Peyer's patch (tissue), 4 donors: ENCODE data around the gene MYOZ3. TPM values are rescaled to one million over a fixed set of nuclear protein-coding genes. Genes with fewer than 3 reads are reported as not detected.

ENCODE experiments used
- DNase-seq, 3 donors: peaks; one replicate each; pipeline ENCODE4 v3.0.0-alpha.2; 2017 to 2019
- H3K27ac ChIP-seq, 4 donors: fragments of 200-600 bp; sonication (generic); one replicate each; pipeline ENCODE4 v1.5.1; 2016 to 2019
- H3K27me3 ChIP-seq, 2 donors: fragments of 200-600 bp; sonication (generic); one replicate each; pipeline ENCODE4 v1.5.1; 2019
- H3K36me3 ChIP-seq, 3 donors: fragments of 200-600 bp; sonication (generic); one replicate each; pipeline ENCODE4 v1.5.1; 2016 to 2019
- H3K4me1 ChIP-seq, 4 donors: fragments of 200-600 bp; sonication (generic); one replicate each; pipeline ENCODE4 v1.5.1; 2016 to 2019
- H3K4me3 ChIP-seq, 4 donors: fragments of 200-600 bp; sonication (generic); 1 replicate in 3 of 4; 2 replicates in 1 of 4; pipeline ENCODE4 v1.5.1; 2016 to 2019; ENCODE audit warnings: mild to moderate bottlenecking in 1 of 4
- H3K9me3 ChIP-seq, 4 donors: fragments of 200-600 bp; sonication (generic); one replicate each; pipeline ENCODE4 v1.5.1; 2016 to 2019; ENCODE audit warnings: mild to moderate bottlenecking in 1 of 4
- CTCF ChIP-seq, 6 experiments: fragments of 450-650 bp in 4 of 6; fragments of 200-600 bp in 2 of 6; sonication (generic) in 1 of 6; IDR thresholded peaks; one replicate each; pipeline ENCODE4 v1.5.1; 2017 to 2019; ENCODE audit warnings: antibody characterized with exemption in 6 of 6, mild to moderate bottlenecking in 3 of 6, moderate library complexity in 1 of 6
- POLR2A ChIP-seq, 2 donors: fragments of 450-650 bp; IDR thresholded peaks; one replicate each; pipeline ENCODE4 v1.5.1; 2017; ENCODE audit warnings: antibody characterized with exemption in 2 of 2, mild to moderate bottlenecking in 2 of 2, moderate library complexity in 2 of 2
- total RNA-seq, 4 donors: library from RNA; depleted of rRNA; stranded (reverse); fragments of >200 nt; gene quantifications; one replicate each; pipeline ENCODE4 v1.1.0, GENCODE V29; 2016

MYOZ3 gene
- total RNA-seq, 4 donors from 2014 or later: 0.54 TPM; not detected in 3

GRCh38 chr5:150619359-150620230, 41.5 kb upstream of the MYOZ3 start:
- H3K4me1 ChIP-seq: peaks cover 5 to 51% (median 11%) of the 10 kb centered on the region in 4 donors
- TF ChIP-seq POLR2A (IDR thresholded peaks at IDR 0.05) (no peak), CTCF (IDR thresholded peaks at IDR 0.05) (no peak)
- no peak for DNase-seq

GRCh38 chr5:150621301-150621700, 39.8 kb upstream of the MYOZ3 start:
- H3K36me3 ChIP-seq: peaks cover 0 to 12% (median 0%) of the 10 kb centered on the region in 3 donors
- H3K27ac ChIP-seq: peak overlapping the region in 1 of 4 donors; percentile 13
- peaks cover 0 to 47% (median 10%) of the 10 kb centered on the region in 4 donors for H3K4me1 ChIP-seq

More at GRCh38 chr5:150619359-150620230, 41.5 kb upstream of the MYOZ3 start:
- Histone ChIP-seq H3K36me3 (peaks cover 0 to 12% (median 0%) of the 10 kb centered on the region in 3 donors), H3K27ac (peak overlapping the region in 2 of 4 donors; percentile 53 to 55), H3K27me3 (no peaks in the 10 kb centered on the region), H3K4me3 (no peak overlapping the region), H3K9me3 (no peaks in the 10 kb centered on the region)

GRCh38 chr5:150622157-150622556, 38.9 kb upstream of the MYOZ3 start:
- no peak overlapping the region for H3K27ac ChIP-seq

More at GRCh38 chr5:150621301-150621700, 39.8 kb upstream of the MYOZ3 start:
- Histone ChIP-seq H3K27me3 (no peaks in the 10 kb centered on the region), H3K9me3 (no peaks in the 10 kb centered on the region), H3K4me3 (no peak overlapping the region)
- DNase-seq: no peak
- TF ChIP-seq CTCF (IDR thresholded peaks at IDR 0.05) (no peak), POLR2A (IDR thresholded peaks at IDR 0.05) (no peak)

GRCh38 chr5:150623152-150623877, 37.7 kb upstream of the MYOZ3 start:
- peak overlapping the region in 1 of 4 donors; percentile 11 for H3K4me3 ChIP-seq
- H3K36me3 ChIP-seq: peaks cover 0 to 5% (median 0%) of the 10 kb centered on the region in 3 donors
- peaks cover 0 to 46% (median 10%) of the 10 kb centered on the region in 4 donors for H3K4me1 ChIP-seq
- no peak for DNase-seq
- H3K27ac ChIP-seq: peak overlapping the region in 3 of 4 donors; percentile 70 to 94 (median 93)
- H3K27me3 ChIP-seq: no peaks in the 10 kb centered on the region
- TF ChIP-seq POLR2A (IDR thresholded peaks at IDR 0.05): no peak
- TF ChIP-seq CTCF (IDR thresholded peaks at IDR 0.05): no peak
- H3K9me3 ChIP-seq: no peaks in the 10 kb centered on the region

More at GRCh38 chr5:150622157-150622556, 38.9 kb upstream of the MYOZ3 start:
- Histone ChIP-seq H3K27me3 (no peaks in the 10 kb centered on the region), H3K4me1 (peaks cover 0 to 45% (median 10%) of the 10 kb centered on the region in 4 donors), H3K36me3 (peaks cover 0 to 12% (median 0%) of the 10 kb centered on the region in 3 donors), H3K9me3 (no peaks in the 10 kb centered on the region), H3K4me3 (no peak overlapping the region)
- no peak for DNase-seq
- TF ChIP-seq CTCF (IDR thresholded peaks at IDR 0.05): no peak

- H3K27ac ChIP-seq: peak overlapping the region in 3 of 4 donors; percentile 70 to 94 (median 93)
These were observed 37.2 kb upstream of the MYOZ3 start for GRCh38 chr5:150623878-150624216.

More at GRCh38 chr5:150623878-150624216, 37.2 kb upstream of the MYOZ3 start:
- H3K4me3 ChIP-seq: peak overlapping the region in 2 of 4 donors; percentile 11 to 85
- DNase-seq: no peak
- no peaks in the 10 kb centered on the region for H3K27me3 ChIP-seq
- TF ChIP-seq POLR2A (IDR thresholded peaks at IDR 0.05) (no peak), CTCF (IDR thresholded peaks at IDR 0.05) (no peak)
- no peaks in the 10 kb centered on the region for H3K9me3 ChIP-seq
- no peaks in the 10 kb centered on the region for H3K36me3 ChIP-seq
- H3K4me1 ChIP-seq: peaks cover 0 to 42% (median 10%) of the 10 kb centered on the region in 4 donors
